DMS114 treated with DMSO at 0.1 percent for 48 hours (cell line): Measurements from ENCODE around the gene TSPOAP1.

Experiments used
- DNase-seq: peaks from one replicate; lab custom pipeline; 2025; ENCODE audit not compliant: unreplicated experiment; lab: John Stamatoyannopoulos, UW

TSPOAP1 gene

DNA sequence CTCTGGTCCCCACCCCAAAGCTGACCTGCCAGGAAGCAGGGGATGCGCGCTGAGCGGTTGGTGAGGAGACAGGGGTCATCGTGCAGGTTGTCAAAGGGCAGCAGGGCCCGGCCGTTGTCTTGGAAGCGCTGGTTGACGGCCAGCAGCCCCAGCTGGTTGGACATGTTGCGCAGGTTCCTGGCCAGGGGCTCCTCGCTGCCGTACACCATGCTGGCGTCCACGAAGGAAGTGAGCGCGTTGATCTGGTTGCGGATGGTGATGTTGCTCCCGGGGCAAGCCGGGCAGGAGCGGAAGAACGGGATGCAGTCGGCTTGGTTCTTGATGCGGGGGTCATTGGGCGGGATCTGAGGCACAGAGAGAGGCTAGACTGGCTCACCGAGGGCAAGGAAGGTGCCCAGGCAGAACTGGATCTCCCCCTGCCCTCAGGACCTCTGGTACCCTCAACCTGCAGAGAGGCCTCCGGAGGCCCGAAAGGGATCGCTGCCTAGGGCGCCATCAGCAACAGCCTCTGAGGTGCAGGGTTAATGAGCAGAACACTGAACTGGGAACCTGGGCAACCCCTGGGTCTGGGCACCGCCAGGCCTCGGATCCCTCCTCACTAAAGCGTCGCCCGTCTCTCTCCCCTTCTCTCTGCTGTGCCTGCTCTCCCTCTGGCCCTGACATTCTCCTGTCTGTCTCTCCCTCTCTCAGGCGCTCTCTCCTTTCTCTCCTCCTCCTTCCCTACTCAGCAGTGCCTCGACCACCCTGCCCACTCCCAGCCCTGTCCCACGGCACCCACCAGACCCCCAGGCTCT is 50.6 kb downstream of the TSPOAP1 start:
- DNase-seq = no peak

DNA sequence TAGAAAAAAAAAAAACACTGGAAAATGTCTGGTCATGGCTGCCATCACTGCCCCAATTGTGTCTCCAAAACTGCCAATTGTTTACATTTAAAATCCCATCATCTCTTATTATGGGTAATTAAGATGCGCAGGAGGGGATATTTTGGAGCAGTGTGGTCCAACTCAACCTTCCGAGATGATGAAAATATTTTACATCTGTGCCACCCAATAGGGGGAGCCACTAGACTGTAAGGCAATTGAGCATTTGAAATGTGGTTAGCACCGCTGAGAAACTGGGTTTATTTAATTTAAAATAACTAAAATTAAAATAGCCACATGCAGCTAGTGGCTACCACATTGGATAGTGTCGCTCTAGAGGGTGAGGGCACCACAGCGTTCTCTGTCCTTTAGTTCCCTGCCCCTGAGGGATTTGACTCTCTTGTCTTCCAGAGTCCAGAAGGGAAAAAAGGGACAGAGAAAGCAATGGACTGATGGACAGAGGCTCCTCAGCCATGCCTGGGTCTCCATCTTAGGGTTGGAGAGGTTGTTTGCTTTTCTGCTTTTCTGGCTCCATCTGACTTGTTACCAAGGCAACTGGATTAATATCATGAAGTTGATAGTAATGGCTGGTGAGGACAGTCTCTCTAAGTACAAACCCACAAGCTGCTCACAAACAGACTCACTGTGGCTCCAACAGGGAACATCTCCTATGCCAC is 51.3 kb downstream of the TSPOAP1 start:
- no peak for DNase-seq

DNA sequence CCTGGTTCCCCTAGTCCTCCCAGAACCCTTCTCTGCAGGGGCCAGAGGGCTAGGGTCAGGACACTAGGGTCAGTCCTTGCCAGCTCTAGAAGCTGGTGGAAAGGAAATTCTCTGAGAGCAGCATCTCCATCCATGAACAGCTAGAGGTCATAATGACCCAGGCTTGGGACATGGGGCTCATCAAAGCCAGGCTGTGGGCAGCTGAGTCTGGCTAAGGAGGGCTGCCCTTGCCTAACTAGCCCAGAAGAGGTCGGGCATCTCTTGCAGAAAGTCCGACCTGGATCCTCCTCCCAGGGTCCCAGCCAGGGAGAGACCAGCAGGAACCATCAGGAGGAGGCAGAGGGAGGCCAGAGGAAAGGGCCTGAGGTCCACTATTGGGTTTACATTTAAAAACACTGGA is 52.2 kb downstream of the TSPOAP1 start:
- no peak for DNase-seq

DNA sequence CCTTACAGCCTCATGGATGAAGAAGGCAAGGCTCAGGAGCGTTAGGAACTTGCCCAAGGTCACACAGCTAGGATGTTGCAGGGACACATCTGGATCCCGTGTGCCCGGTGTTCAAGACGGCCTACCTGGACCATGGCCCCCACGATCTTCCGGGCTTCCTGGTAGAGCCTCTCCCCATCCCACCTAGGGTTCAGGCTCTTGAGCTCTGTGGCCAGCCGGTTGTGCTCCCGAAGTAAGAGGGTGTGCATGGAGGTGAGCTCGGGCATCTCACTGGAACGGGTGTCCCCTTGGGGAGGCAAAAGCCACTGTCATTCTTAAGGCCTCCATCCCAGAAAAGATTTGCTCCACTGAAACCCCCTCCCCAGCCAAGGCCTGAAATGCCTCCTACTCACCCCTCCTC is 53.2 kb downstream of the TSPOAP1 start:
- no peak for DNase-seq

DNA sequence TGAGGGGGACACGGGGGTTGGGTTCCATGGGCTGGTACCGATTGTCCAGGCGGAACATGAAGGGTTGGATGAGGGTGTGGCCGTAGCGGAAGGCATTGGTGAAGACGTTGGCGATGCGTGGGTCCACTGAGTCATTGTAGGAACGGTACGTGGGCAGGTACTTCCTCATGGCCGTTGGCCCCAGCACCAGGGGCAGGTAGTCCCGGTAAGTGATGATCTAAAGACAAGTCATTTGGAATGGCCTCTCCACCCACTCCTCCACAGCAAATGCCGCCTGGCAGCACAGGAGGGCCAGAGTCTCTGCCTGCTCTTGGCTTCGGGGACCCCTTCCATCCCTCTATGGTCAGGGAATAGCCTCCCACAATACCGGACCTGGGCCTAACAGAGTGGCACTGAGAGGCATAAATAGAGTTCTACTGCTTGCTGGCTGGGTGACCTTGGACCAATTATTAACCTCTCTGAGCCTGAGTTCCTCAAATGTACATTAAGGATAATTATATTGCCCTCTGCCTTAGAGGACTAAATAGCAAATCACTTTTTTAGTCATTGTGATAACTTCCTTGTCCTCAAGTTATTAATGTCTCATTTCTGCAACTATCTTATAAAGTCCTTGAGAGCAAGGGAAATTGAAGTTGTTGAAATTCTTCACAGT is 55.0 kb downstream of the TSPOAP1 start:
- DNase-seq = no peak

DNA sequence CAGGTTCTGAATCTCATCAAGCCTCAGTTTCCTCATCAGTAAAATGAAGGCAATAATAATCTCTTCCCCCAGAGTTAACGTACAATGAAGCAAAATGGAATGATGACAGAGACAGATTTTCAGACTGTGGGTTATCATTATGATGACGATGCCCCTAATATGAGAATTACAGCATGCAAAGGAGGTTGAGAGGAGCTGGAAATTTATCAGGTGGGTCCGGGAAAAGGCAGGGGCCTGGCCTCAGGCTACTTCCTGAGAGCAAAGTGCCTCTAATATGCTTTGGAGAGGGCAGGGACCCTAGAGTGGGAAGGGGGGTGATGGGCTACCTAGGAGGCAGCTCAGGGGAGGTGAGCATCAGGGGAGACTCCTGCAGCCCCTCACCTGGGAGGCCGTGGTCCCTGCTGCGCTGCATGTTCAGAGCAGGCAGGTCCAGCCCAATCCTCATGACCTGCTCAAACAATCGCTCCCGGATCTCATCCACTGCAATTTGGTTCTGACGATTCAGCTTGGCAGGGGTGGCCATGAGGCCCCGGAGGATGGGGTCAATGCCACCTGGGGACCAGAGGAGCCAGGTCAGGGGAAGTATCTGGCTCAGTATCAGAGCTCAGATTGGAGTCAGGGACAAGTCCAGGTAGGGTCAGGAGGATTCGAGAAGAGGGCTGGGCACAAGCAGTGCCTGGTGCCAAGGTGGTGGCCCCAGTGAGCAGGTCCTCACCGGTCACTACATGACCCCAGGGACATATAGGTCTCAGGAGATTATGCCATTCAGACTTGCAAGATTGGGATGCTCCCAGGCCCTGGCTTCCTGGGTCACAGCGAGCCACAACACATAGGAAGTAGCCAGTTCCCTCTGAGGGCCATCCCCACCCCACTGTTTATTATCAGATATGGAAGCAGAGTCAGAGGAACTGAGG is 56.0 kb downstream of the TSPOAP1 start:
- DNase-seq = no peak

DNA sequence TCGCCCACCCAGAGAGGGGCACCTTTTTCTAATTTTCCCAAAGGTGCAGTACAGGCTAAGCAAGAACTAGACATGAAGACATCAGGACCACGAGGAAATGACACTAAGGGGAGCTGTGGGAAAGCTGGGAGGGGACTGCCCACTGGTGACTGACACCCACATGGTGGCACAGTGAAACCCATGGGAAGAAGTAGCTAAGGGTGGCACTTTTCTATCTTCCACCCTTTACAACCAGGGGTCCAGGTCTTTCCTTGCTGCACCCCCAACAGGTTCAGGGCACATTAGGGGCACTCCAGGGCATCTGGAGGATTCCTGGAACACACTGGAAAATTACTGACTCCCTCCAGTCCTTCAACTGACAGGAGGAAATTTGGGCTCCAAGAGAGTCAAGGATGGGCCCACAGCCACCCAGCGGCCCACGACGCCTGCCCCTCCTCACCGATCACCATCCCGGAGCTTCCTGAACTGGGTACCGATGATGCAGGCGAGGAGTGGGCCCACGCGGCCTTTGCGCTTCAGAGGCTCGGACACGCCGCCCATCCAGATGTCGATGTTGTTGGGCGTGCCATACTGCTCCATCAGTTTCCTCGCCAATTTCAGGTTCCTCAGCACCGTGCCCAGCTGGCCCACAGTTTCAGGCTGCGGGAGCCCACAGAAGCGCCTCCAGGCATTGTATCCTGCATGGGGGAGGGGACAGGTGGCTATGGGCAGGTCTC is 57.2 kb downstream of the TSPOAP1 start:
- no peak for DNase-seq

DNA sequence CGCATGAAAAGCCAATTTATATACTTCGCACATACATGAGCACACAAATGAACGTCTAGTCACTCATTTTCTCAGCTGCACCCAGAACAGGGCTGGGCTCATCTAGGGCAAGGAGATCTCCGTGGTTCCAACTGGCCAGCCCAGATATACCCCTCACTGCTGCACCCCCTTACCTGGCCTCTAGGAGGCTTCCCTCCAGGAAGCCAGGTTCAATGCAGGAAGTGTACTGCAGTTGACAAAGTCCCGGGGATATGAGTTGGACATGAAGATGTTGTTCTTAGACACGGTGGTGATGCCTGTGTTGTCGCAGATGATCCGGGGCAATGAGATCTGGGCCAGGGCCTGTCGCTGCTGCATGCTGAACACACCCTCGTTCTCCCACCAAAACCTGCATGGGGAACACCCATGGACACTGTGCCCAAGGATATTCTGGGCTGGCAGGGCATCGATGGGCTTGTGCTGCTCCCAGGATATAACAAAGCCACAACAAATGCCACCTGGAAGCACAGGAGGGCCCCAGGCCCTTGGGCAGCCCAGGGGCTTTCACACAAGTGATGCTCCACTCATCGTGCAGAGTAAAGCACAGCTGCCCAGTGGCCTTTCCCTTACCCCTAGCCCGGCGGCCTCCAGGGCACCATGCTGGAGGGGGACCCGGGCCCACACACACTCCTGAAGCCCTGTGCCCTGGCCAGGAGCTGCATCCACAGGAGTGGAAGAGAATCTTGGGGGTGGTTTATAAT is 57.9 kb downstream of the TSPOAP1 start:
- DNase-seq = no peak

DNA sequence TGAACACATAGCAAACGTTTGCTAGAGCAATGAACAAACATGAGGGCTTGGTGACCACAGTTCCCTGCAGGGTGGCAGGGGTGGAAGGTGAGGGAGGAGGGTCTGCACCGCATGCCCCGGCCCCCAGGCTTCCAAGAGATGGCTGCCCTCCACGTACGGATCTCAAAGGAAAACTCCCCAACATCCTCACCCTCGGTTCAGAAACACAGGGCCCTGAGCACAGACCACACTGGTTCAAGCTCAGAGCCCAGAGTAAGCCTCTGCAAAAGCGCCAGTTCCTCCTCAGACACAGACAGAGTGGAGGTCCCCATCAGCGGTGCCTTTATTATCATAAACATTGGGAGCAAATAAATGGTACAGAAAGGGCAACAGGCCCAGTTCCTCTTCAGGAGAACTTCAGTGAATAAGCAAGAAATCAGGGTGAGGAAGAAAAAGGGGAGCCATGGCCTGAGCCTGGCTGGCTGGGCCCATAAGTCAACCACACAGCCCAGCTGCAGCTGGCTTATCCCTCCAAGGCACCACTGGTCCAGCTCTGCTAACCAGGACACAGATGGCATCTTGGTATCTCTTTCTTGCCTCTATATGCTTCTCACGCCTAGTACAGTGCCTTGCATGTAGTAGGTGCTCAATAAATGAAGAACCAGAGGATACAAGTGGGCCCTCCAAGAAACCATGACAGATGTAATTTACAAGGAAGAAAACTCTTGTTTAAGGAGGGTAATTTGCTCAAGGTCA is 58.9 kb downstream of the TSPOAP1 start:
- DNase-seq = no peak

DNA sequence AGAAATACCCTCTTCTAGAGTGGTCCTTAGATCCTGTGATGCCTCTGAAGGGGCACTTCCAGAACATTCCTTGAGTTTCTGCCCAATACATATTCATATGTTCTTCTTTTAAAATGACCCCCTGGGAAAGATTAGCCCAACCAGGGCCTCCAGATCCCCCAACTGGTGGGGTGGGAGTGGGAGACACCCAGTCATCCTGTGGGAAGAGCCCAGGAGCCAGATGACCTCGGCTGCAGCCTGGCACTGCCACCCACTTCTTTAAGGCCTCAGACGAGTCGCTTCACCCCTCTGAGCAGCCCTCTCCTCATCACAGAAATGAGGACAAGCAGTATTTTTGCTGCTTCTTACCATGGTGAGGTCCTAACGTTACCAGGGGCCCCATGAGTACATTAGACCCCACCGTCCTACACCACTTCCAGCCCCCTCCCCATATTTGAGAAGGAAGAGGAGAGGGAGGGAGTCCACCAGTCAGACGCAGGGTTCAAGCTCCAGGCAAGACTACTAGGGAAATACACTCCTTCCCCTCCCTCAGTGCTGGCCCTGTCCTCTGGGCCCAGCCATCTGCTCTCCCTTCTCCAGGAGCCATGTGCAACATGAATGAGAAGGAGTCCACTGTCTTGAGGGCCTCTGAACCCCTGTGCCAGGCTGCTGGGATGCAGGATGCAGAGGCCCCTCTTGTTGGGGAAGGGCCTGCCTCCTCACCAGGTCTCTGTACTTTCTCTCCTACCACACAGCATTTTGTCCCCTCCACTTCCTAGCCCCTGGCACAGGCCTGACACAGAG is 59.6 kb downstream of the TSPOAP1 start:
- no peak for DNase-seq

DNA sequence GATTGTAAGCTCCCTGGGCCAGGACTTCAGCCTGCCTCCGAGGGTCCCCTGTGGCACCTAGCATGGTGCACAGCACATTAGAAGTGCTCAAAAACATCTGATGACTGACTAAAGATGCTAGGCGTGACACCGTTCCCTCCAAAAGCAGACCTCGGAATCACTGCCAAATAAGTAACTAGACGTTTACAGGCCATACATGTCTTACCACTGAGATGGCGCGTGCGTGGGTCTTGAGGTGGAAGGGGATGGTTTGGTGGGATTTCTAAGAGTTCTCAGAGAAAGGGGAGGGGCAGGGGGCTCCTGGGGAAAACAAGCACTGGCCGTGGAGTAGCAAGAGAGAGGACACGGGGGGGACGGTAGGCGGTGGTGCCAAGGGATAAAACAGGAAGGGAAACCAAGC is 60.3 kb downstream of the TSPOAP1 start:
- DNase-seq = no peak

DNA sequence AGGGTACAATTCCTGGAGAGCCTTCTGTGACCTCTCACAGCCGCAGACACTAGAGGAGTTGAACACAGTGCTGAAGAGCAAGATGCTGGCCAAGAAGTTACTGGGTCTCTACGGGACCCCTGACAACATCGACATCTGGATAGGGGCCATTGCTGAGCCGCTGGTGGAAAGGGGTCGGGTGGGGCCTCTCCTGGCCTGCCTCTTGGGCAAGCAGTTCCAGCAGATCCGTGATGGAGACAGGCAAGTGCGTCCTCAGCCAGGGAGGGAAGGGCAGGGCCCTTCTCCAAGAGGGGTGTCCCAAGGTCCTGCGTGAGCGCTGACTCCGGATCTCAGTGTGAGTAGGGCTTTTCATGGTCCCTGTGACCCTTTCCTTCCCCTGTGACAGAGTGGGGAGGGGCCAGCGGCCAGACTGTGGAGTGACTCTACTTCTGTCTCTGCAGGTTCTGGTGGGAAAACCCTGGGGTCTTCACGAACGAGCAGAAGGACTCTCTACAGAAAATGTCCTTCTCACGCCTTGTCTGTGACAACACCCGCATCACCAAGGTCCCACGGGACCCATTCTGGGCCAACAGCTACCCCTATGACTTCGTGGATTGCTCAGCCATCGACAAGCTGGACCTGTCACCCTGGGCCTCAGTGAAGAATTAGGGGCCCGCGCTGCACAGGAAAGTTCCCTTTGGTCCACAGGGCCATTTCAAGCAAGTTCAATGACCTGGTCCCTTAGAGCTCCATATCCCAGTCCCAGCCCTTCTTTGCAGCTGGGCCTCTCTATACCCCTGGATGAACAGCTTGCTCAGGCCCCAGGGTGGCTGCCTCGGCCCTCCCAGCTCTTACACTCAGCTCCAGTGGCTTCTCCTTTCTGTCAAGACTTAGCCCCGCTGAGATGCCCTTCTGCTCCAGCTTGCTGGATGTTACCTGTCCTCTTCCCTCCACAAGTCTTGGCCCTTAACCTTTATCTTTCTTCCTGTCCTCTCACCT is 61.0 kb downstream of the TSPOAP1 start:
- no peak for DNase-seq

DNA sequence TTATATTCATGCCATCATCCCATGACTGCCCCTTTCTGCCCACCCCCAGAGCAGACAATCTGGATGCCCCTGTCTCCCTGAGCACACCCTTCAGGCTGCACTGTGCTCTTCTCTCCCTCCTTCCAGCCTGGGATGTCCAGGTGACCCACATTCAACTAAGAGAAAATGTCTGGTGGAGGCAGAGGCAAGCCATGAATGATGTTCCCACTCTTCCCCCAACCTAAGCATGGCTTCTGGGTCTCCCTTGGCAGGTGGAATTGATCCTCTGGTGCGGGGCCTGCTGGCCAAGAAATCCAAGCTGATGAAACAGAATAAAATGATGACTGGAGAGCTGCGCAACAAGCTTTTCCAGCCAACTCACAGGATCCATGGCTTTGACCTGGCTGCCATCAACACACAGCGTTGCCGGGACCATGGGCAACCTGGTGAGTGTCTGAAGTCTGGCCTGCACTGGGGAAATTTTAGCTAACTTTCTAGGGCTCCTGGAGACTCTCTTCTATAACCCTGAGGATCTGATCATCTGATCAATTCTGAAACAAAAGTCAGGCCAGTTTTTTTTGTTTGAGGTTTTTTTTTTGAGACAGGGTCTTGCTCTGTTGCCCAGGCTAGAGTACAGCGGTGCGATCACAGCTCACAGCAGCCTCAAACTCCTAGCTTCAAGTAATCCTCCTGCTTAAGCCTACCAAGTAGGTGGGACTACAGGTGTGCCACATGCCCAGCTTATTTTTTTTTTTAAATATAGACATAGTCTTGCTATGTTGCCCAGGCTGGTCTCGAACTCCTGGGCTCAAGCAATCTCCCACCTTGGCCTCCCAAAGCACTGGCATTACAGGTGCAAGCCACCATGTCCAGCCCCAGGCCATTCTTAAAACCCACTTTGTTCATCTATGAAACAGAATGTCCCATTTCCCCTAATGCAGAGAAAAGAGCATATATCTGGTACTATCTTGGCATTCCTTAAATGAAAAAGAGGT is 62.4 kb downstream of the TSPOAP1 start:
- DNase-seq = no peak

DNA sequence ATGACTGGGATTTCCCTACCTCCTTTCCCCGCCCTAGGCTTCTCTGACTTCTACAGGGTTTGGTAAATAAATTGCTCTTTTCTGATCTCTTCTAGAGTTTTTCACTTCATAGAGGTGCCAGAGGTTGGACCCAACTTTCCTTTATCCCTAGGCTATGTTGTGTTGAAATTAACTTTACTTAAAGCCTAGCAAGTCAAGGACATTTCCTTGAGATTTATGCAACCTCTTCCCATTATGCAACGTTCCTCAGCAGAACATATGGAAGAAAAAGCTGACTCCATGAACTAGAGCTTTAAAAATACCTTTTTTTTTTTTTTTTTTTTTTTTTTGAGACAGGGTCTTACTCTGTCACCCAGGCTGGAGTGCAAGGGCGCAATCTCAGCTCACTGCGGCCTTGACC is 63.3 kb downstream of the TSPOAP1 start:
- DNase-seq = no peak

DNA sequence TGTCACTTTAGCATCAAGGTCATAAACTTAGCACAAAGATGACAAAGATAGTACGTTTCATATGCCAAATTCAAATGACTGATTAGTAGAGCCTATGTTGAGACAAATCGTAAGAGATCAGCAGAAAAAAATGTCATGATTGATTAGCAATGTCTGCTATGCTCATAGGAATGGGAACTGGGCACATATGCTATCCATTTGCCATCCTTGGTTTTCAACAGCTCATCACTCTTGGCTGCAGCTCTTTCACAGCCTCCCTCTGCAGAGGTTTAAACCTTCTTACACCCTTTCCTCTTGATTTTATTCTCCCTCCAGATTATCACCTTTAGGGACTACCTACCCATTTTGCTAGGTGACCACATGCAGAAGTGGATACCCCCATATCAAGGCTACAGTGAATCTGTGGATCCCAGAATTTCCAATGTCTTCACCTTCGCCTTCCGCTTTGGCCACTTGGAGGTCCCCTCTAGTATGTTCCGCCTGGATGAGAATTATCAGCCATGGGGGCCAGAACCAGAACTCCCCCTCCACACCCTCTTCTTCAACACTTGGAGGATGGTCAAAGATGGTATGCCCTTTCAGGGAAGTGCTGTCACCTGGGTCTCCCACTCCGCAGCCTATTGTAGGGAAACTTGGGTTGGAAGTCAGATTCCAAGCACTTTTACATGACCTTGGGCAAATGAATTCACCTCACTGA is 64.0 kb downstream of the TSPOAP1 start:
- no peak for DNase-seq
